ENCODE results near the gene ZSCAN30.

- TF ChIP-seq REST (IDR thresholded peaks at IDR 0.05; ENCODE audit: insufficient read depth in 1 of 2, low read depth in 2 of 2, low read length in 2 of 2) (no peak), POLR2AphosphoS5 (IDR thresholded peaks at IDR 0.05; ENCODE audit: low read depth, low read length) (no peak)
Measured at GRCh38 chr18:35278085-35278484, 11.9 kb downstream of the ZSCAN30 start.

Data from PFSK-1 (cell line).